ELR (cell line): ENCODE measurements around the gene MAPK12.

Experiments
- DNase-seq: peaks from one replicate; pipeline ENCODE4 v3.0.0-alpha.2; 2015; ENCODE audit warnings: low read depth

Gene MAPK12

GRCh38 chr22:50299785-50300619, 38.5 kb upstream of the MAPK12 start:
- DNase-seq, result no peak

GRCh38 chr22:50298937-50299784, 37.7 kb upstream of the MAPK12 start:
- DNase-seq, result no peak

GRCh38 chr22:50298266-50298637, 36.8 kb upstream of the MAPK12 start:
- DNase-seq, result no peak

- DNase-seq, result no peak
Measured at GRCh38 chr22:50297510-50298265, 36.2 kb upstream of the MAPK12 start.

- no peak for DNase-seq
Measured at GRCh38 chr22:50296658-50297490, 35.4 kb upstream of the MAPK12 start.

GRCh38 chr22:50294319-50294656, 32.8 kb upstream of the MAPK12 start:
- DNase-seq, result no peak

GRCh38 chr22:50293441-50294318, 32.2 kb upstream of the MAPK12 start:
- peak; percentile 84 for DNase-seq

- no peak for DNase-seq
Measured at GRCh38 chr22:50292643-50293440, 31.4 kb upstream of the MAPK12 start.

- no peak for DNase-seq
Measured at GRCh38 chr22:50289942-50290630, 28.6 kb upstream of the MAPK12 start.

GRCh38 chr22:50289151-50289941, 27.9 kb upstream of the MAPK12 start:
- no peak for DNase-seq

GRCh38 chr22:50287731-50288130, 26.2 kb upstream of the MAPK12 start:
- DNase-seq, result no peak

- DNase-seq, result no peak
Measured at GRCh38 chr22:50286701-50287318, 25.3 kb upstream of the MAPK12 start.

- DNase-seq, result no peak
Measured at GRCh38 chr22:50286275-50286674, 24.8 kb upstream of the MAPK12 start.

- DNase-seq, result no peak
Measured at GRCh38 chr22:50285568-50286229, 24.2 kb upstream of the MAPK12 start.

GRCh38 chr22:50284479-50284878, 23.0 kb upstream of the MAPK12 start:
- DNase-seq, result no peak

- no peak for DNase-seq
Measured at GRCh38 chr22:50283821-50284220, 22.3 kb upstream of the MAPK12 start.
